ENCODE measurements around the gene CFL2.

CFL2 gene

GRCh38 chr14:34668111-34668510 is 46.3 kb downstream of the CFL2 start:
- no peak for DNase-seq

DNA sequence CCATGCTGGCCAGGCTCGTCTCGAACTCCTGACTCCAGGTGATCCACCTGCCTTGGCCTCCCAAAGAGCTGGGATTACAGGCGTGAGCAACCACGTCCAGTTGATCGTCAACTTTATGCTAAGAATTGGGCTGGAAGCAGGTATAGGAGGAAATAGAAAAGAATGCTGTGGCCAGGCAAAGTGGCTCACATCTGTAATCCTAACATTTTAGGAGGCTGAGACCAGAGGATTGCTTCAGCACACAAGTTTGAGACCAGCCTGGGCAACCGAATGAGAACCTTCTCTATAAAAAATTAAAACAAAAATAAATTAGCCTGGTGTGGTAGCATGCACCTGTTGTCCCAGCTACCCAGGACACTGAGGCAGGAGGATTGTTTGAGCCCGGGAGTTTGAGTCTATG is 47.4 kb downstream of the CFL2 start:
- DNase-seq: no peak

DNA sequence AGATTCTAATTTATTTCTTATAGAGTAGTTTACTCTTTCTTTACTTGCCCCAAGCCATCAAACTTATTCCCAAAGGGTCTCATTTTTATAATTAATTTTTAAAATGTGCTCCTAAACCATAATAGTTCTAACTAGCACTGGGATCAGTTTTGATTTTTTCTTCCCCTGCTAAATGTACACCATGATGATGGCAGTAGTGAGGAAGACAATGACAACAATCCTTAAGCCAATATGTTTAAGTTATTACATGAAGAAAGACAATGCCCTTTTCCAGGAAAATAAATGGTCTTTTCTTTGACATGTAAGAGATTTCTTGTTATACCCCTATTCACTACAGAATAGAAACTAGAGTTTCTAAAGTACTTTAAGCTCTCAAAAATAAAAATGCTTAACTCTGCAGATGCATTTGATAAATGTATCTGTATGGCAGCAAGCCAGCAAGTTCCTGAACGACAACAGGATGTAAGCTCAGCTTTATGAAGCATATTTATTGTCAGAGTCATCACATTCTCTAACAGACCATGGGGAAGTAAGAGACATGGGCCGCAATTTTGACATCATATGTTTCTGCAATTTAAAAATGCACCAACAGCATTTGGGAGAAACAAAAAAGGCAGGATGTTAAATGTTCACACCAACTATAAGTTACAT is 48.5 kb downstream of the CFL2 start:
- DNase-seq: peak; percentile 29

GRCh38 chr14:34662561-34663088 is 51.8 kb downstream of the CFL2 start:
- DNase-seq: no peak

- DNase-seq: no peak
Observed at GRCh38 chr14:34660796-34661195, 53.6 kb downstream of the CFL2 start.
